Panc1 (cell line): Measurements from ENCODE around the gene AKT1.

Source experiments
- CTCF ChIP-seq: fragments of 450-650 bp; IDR thresholded peaks from 2 replicates; pipeline ENCODE4 v1.5.1; 2017; ENCODE audit warnings: mild to moderate bottlenecking
- POLR2AphosphoS5 ChIP-seq: IDR thresholded peaks from 2 replicates; pipeline ENCODE4 v1.6.1; 2012; ENCODE audit warnings: mild to moderate bottlenecking, low read depth, low read length, moderate library complexity
- SIN3A ChIP-seq: IDR thresholded peaks from 2 replicates; pipeline ENCODE4 v1.6.1; 2012; ENCODE audit warnings: low read depth, mild to moderate bottlenecking, low read length, moderate library complexity, borderline replicate concordance; ENCODE audit not compliant: insufficient read depth

GRCh38 chr14:104778694-104779331 lies 16.7 kb downstream of the AKT1 start:
- no peak for TF ChIP-seq CTCF
- TF ChIP-seq POLR2AphosphoS5, result no peak
- no peak for TF ChIP-seq SIN3A
